Thyroid gland (tissue), 4 donors: ENCODE results near the gene NFXL1.

Experiments used
- POLR2A ChIP-seq, 2 donors: fragments of 450-650 bp; IDR thresholded peaks; one replicate each; pipeline ENCODE4 v1.6.1; 2017; ENCODE audit warnings: antibody characterized with exemption in 2 of 2, mild to moderate bottlenecking in 2 of 2, moderate library complexity in 1 of 2
- TF ChIP-seq, protein P1 (sequence below), 6 experiments: fragments of 200-600 bp in 3 of 6; fragments of 450-650 bp in 3 of 6; sonication (generic) in 3 of 6; IDR thresholded peaks; one replicate each; pipeline ENCODE4 v1.5.1; 2016 to 2019; ENCODE audit warnings: antibody characterized with exemption in 6 of 6, mild to moderate bottlenecking in 2 of 6, inconsistent platforms in 1 of 6, moderate library complexity in 1 of 6

DNA sequence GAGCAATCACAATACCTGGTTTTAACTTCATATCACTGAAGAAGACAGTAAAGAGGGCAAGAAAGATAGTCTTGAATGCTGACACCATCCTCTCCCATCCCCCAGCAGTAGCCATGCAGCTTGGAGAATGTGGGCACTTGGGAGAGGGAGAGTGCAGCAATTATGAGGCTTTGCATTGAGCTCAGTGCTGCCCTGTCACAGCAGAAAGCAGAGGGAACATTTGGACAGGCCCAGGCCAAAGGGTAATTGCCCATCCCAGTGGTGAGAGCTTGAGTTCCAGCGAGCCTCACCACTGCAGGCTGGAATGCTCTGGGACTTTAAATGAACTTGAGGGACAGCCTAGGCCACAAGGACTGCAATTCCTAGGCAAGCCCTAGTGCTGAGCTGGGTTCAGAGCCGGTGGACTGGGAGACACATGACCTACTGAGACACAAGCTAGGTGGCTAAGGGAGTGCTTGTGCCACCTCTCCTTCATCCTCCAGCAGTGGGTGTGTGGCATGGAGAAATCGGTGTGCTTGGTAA is 112.8 kb downstream of the NFXL1 start:
- no peak for TF ChIP-seq POLR2A (IDR thresholded peaks at IDR 0.05)
- TF ChIP-seq, protein P1, sequence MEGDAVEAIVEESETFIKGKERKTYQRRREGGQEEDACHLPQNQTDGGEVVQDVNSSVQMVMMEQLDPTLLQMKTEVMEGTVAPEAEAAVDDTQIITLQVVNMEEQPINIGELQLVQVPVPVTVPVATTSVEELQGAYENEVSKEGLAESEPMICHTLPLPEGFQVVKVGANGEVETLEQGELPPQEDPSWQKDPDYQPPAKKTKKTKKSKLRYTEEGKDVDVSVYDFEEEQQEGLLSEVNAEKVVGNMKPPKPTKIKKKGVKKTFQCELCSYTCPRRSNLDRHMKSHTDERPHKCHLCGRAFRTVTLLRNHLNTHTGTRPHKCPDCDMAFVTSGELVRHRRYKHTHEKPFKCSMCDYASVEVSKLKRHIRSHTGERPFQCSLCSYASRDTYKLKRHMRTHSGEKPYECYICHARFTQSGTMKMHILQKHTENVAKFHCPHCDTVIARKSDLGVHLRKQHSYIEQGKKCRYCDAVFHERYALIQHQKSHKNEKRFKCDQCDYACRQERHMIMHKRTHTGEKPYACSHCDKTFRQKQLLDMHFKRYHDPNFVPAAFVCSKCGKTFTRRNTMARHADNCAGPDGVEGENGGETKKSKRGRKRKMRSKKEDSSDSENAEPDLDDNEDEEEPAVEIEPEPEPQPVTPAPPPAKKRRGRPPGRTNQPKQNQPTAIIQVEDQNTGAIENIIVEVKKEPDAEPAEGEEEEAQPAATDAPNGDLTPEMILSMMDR (IDR thresholded peaks at IDR 0.05): no peak
